ENCODE results near the gene ISL1. TPM values are rescaled to one million over a fixed set of nuclear protein-coding genes. Genes with fewer than 3 reads are reported as not detected.

The ISL1 gene
- total and polyA plus RNA-seq, 8 donors = 0.06 to 0.34 (median 0.11) TPM; not detected in 3

DNA sequence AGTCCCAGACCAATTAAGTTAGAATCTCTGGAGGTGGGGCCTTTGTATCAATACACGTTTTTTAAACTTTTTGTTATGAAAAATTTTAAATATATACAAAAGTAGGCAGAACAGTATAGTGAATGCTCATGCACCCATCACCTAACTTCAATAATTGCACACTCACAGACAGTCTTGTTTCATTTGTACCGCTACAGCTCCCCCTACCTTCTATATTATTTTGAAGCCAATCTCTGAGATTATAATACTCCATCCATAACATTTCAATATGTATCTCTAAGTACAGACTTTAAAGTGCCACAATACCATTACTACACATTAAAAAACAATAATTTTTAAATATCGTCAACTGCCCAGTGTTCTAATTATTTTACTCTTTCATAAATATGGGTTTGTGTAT lies 32.9 kb downstream of the ISL1 start:
- Histone ChIP-seq H3K27ac (no peak overlapping the region), H3K27me3 (peaks cover 0 to 5% of the 10 kb centered on the region in 2 donors), H3K4me3 (no peak overlapping the region), H3K9me3 (no peaks in the 10 kb centered on the region), H3K4me1 (no peaks in the 10 kb centered on the region), H3K36me3 (no peaks in the 10 kb centered on the region)
- TF ChIP-seq, protein P1, sequence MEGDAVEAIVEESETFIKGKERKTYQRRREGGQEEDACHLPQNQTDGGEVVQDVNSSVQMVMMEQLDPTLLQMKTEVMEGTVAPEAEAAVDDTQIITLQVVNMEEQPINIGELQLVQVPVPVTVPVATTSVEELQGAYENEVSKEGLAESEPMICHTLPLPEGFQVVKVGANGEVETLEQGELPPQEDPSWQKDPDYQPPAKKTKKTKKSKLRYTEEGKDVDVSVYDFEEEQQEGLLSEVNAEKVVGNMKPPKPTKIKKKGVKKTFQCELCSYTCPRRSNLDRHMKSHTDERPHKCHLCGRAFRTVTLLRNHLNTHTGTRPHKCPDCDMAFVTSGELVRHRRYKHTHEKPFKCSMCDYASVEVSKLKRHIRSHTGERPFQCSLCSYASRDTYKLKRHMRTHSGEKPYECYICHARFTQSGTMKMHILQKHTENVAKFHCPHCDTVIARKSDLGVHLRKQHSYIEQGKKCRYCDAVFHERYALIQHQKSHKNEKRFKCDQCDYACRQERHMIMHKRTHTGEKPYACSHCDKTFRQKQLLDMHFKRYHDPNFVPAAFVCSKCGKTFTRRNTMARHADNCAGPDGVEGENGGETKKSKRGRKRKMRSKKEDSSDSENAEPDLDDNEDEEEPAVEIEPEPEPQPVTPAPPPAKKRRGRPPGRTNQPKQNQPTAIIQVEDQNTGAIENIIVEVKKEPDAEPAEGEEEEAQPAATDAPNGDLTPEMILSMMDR (IDR thresholded peaks at IDR 0.05) = no peak
- ATAC-seq = no peak
- no peak for DNase-seq
- intact Hi-C loops (cut with DNase I) = no loop called here

DNA sequence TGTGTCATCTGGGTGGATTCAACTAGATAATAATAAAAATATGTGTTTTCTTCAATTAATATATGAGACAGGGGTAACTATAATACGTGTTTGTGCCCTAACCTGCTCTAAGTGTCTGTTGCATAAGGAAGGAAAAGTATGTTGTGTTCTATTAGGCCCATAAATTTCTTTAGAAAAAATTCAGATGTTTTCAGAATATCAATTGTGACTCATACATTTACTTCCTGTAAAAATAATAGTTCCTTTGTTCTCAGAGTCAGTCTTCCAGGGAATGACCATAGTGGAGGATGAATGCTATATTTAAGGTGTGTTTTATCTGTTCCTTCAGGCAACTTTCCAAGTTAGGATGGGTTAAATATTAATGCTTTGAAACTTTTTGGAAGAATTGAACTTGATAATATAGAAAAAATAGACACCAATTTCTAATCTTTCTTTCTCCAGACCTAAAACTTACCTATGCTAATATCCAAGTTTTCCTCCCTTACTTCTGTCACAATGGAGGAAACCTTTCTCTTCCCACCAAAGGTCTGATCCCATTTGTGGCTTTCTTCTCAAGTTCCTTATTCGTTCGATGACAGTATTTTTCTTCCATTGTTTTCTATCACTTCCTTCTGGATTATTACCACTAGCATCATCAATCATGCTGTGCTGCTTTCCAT lies 49.9 kb downstream of the ISL1 start:
- Histone ChIP-seq H3K4me3 (no peak overlapping the region), H3K27ac (no peak overlapping the region), H3K36me3 (no peaks in the 10 kb centered on the region), H3K9me3 (no peaks in the 10 kb centered on the region), H3K27me3 (no peaks in the 10 kb centered on the region), H3K4me1 (no peaks in the 10 kb centered on the region)
- ATAC-seq (no peak), DNase-seq (no peak)
- TF ChIP-seq, protein P1 (IDR thresholded peaks at IDR 0.05) = no peak
- intact Hi-C loops (cut with DNase I) = no loop called here

DNA sequence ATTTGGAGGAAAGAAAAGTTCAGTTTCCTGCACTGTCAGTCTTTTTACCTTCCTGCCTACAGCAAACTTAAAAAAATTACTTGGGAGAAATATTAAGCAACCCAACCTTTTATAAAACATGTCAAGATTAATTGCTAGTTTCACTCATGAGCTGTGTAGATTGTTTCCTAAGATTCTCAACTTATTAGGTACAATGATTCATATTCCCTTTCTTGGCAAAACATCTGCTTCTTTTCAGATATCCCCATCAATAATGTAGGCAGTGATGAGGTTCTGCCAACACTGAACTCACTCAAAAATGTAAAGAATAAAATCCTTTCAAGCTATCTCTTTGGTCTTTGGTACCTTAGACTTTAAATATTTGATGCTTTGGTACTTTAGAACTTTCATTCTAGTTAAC lies 56.0 kb downstream of the ISL1 start:
- DNase-seq (no peak), ATAC-seq (no peak)
- Histone ChIP-seq H3K27me3 (no peaks in the 10 kb centered on the region), H3K27ac (no peak overlapping the region), H3K4me1 (no peaks in the 10 kb centered on the region), H3K36me3 (no peaks in the 10 kb centered on the region), H3K4me3 (no peak overlapping the region), H3K9me3 (peaks cover 0 to 3% of the 10 kb centered on the region in 2 donors)
- intact Hi-C loops (cut with DNase I) = no loop called here
- TF ChIP-seq, protein P1 (IDR thresholded peaks at IDR 0.05) = no peak

All from left lung (tissue), 10 donors.